OCI-LY1 (cell line): Measurements from ENCODE around the gene S100B.

Experiments
- H2AFZ ChIP-seq: fragments of 200-600 bp; sonication (generic), shearing (Covaris generic); 2 replicates; pipeline ENCODE4 v1.6.0; 2014; ENCODE audit warnings: antibody characterized with exemption, mild to moderate bottlenecking, low read length
- H3F3A ChIP-seq: fragments of 200-600 bp; sonication (generic), shearing (Covaris generic); 2 replicates; pipeline ENCODE4 v1.6.0; 2014; ENCODE audit warnings: mild to moderate bottlenecking, antibody characterized with exemption, low read length, moderate library complexity; ENCODE audit not compliant: insufficient read depth
- H3K27ac ChIP-seq: fragments of 200-600 bp; sonication (generic); 2 replicates; pipeline ENCODE4 v1.5.1; 2014; ENCODE audit warnings: low read length, mixed run types, mild to moderate bottlenecking, low read depth; ENCODE audit not compliant: poor library complexity, severe bottlenecking
- H3K27me3 ChIP-seq: fragments of 200-600 bp; sonication (generic); 2 replicates; pipeline ENCODE4 v1.6.0; 2014; ENCODE audit warnings: antibody characterized with exemption, mild to moderate bottlenecking, low read length, moderate library complexity; ENCODE audit not compliant: insufficient read depth
- H3K36me3 ChIP-seq: fragments of 200-600 bp; sonication (generic); 2 replicates; pipeline ENCODE4 v1.6.1; 2014; ENCODE audit warnings: mild to moderate bottlenecking, antibody characterized with exemption, low read length, moderate library complexity, mixed read lengths; ENCODE audit not compliant: insufficient read depth
- H3K4me1 ChIP-seq: fragments of 200-600 bp; sonication (generic); 2 replicates; pipeline ENCODE4 v1.5.1; 2014; ENCODE audit warnings: mild to moderate bottlenecking, low read length, moderate library complexity; ENCODE audit not compliant: insufficient read depth, severe bottlenecking
- H3K4me2 ChIP-seq: fragments of 200-600 bp; sonication (generic), shearing (Covaris generic); 2 replicates; pipeline ENCODE4 v1.6.1; 2014; ENCODE audit warnings: low read length
- H3K4me3 ChIP-seq: fragments of 200-600 bp; sonication (generic); 2 replicates; pipeline ENCODE4 v1.5.1; 2014; ENCODE audit warnings: low read length, low read depth, mild to moderate bottlenecking, mixed read lengths; ENCODE audit not compliant: poor library complexity, severe bottlenecking
- H3K79me2 ChIP-seq: fragments of 200-600 bp; shearing (Covaris generic); 2 replicates; pipeline ENCODE4 v1.6.1; 2016; ENCODE audit warnings: mixed run types, low read length, mixed read lengths; ENCODE audit not compliant: insufficient read depth
- H3K9ac ChIP-seq: fragments of 200-600 bp; sonication (generic), shearing (Covaris generic); 2 replicates; pipeline ENCODE4 v1.6.1; 2014; ENCODE audit warnings: mild to moderate bottlenecking, low read length, mixed read lengths
- H3K9me2 ChIP-seq: fragments of 200-600 bp; sonication (generic), shearing (Covaris generic); 2 replicates; pipeline ENCODE4 v1.6.1; 2014; ENCODE audit warnings: low read depth, mild to moderate bottlenecking, low read length, mixed read lengths
- H3K9me3 ChIP-seq: fragments of 200-600 bp; shearing (Covaris generic); 2 replicates; pipeline ENCODE4 v1.6.1; 2014; ENCODE audit warnings: low read length, mixed read lengths
- H4K20me1 ChIP-seq: fragments of 200-600 bp; sonication (generic), shearing (Covaris generic); 2 replicates; pipeline ENCODE4 v1.6.0; 2016; ENCODE audit warnings: mild to moderate bottlenecking, low read length; ENCODE audit not compliant: insufficient read depth
- EZH2 ChIP-seq: fragments of 200-600 bp; sonication (generic), shearing (Covaris generic); IDR thresholded peaks from 2 replicates; pipeline ENCODE4 v1.8.0; 2017; ENCODE audit warnings: borderline replicate concordance, mixed run types, mild to moderate bottlenecking, antibody characterized with exemption, low read length, moderate library complexity, mixed read lengths
- TF ChIP-seq, protein P1 (sequence below): fragments of 200-600 bp; sonication (generic), shearing (Covaris generic); IDR thresholded peaks from 2 replicates; pipeline ENCODE4 v1.5.1; 2017; ENCODE audit warnings: mild to moderate bottlenecking, antibody characterized with exemption, low read length, moderate library complexity, mixed read lengths

Gene S100B

DNA sequence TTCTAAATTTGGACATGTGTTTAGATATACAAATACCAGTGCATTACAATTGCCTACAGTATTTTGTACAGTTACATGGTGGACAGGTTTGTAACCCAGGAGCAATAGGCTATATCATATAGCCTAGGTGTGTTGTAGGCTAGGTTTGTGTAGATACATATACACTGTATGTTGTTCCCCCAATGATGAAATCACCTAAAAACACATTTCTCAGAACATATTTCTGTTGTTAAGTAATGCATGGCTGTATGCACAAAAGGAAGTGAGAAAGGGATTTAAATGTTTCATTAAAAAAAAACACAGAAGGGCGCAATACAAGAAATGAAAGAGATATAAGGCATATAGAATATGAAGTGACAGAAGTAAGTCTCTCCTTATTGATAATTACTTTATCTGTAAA lies 32.0 kb downstream of the S100B start:
- no peak overlapping the region for H3K4me3 ChIP-seq
- no peaks in the 10 kb centered on the region for H3K27me3 ChIP-seq
- no peak for TF ChIP-seq EZH2
- TF ChIP-seq, protein P1, sequence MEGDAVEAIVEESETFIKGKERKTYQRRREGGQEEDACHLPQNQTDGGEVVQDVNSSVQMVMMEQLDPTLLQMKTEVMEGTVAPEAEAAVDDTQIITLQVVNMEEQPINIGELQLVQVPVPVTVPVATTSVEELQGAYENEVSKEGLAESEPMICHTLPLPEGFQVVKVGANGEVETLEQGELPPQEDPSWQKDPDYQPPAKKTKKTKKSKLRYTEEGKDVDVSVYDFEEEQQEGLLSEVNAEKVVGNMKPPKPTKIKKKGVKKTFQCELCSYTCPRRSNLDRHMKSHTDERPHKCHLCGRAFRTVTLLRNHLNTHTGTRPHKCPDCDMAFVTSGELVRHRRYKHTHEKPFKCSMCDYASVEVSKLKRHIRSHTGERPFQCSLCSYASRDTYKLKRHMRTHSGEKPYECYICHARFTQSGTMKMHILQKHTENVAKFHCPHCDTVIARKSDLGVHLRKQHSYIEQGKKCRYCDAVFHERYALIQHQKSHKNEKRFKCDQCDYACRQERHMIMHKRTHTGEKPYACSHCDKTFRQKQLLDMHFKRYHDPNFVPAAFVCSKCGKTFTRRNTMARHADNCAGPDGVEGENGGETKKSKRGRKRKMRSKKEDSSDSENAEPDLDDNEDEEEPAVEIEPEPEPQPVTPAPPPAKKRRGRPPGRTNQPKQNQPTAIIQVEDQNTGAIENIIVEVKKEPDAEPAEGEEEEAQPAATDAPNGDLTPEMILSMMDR: no peak
- H3K9me2 ChIP-seq: no peaks in the 10 kb centered on the region
- H3K79me2 ChIP-seq: no peaks in the 10 kb centered on the region
- no peaks in the 10 kb centered on the region for H3K9me3 ChIP-seq
- H3K4me1 ChIP-seq: no peaks in the 10 kb centered on the region
- no peak overlapping the region for H3K27ac ChIP-seq
- H4K20me1 ChIP-seq: no peaks in the 10 kb centered on the region
- no peak overlapping the region for H3K9ac ChIP-seq
- H2AFZ ChIP-seq: no peak overlapping the region
- H3F3A ChIP-seq: 0 out of 2 replicates have a peak, but pooled peaks cover 2% of the 10 kb centered on the region
- H3K36me3 ChIP-seq: peaks cover 43% of the 10 kb centered on the region
- H3K4me2 ChIP-seq: no peak overlapping the region

GRCh38 chr21:46570631-46571030 lies 34.3 kb downstream of the S100B start:
- Histone ChIP-seq H4K20me1 (no peaks in the 10 kb centered on the region), H3K9me3 (no peaks in the 10 kb centered on the region), H3K9ac (no peak overlapping the region), H3K79me2 (no peaks in the 10 kb centered on the region), H3K27ac (no peak overlapping the region), H3K9me2 (no peaks in the 10 kb centered on the region), H3K27me3 (no peaks in the 10 kb centered on the region), H3K36me3 (peaks cover 65% of the 10 kb centered on the region), H3K4me1 (no peaks in the 10 kb centered on the region), H3K4me3 (no peak overlapping the region), H2AFZ (no peak overlapping the region), H3F3A (0 out of 2 replicates have a peak, but pooled peaks cover 2% of the 10 kb centered on the region), H3K4me2 (no peak overlapping the region)
- no peak for TF ChIP-seq EZH2
- TF ChIP-seq, protein P1: no peak

DNA sequence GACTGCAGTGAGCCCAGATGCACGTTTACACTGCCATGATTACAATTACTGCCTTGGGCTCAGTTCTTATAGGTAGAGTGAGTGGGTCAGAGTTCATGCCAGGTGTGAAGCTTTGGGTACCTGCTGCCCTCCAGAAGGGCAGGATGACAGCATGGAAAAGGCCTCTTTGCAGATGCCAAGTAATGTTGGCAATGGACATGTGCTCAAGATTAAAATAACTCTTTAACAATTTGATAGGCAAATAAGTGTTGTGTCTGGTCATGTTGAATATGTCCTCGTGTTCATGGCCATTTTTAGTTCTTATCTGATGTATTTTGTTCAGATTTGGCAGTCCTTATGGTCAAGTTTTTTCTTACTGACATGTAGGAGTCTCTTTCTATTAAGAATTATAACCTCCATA lies 34.8 kb downstream of the S100B start:
- Histone ChIP-seq H4K20me1 (no peaks in the 10 kb centered on the region), H3K4me3 (no peak overlapping the region), H3K27ac (no peak overlapping the region), H3F3A (0 out of 2 replicates have a peak, but pooled peaks cover 2% of the 10 kb centered on the region), H3K36me3 (peaks cover 67% of the 10 kb centered on the region), H3K4me2 (no peak overlapping the region), H3K4me1 (no peaks in the 10 kb centered on the region), H3K9me2 (no peaks in the 10 kb centered on the region), H3K9me3 (no peaks in the 10 kb centered on the region), H3K27me3 (no peaks in the 10 kb centered on the region), H3K9ac (no peak overlapping the region), H3K79me2 (no peaks in the 10 kb centered on the region), H2AFZ (no peak overlapping the region)
- TF ChIP-seq, protein P1: no peak
